Dendritic cell treated with granulocyte-macrophage colony-stimulating factor and Interleukin-4, amounts not matched to agents 40 ng/mL and 50 ng/mL, for 4 days (primary cell): ENCODE data around the gene MAP3K21.

Experiments
- H3K27ac Mint-ChIP-seq: one replicate; pipeline ENCODE4 v1.8.0; 2022; ENCODE audit warnings: mild to moderate bottlenecking, mixed read lengths
- H3K27me3 Mint-ChIP-seq: one replicate; pipeline ENCODE4 v1.8.0; 2022; ENCODE audit warnings: mild to moderate bottlenecking, mixed read lengths
- H3K36me3 Mint-ChIP-seq: one replicate; pipeline ENCODE4 v1.8.0; 2022; ENCODE audit warnings: low read depth, mixed read lengths
- H3K4me1 Mint-ChIP-seq: one replicate; pipeline ENCODE4 v1.8.0; 2022; ENCODE audit warnings: low read depth, mixed read lengths
- H3K4me3 Mint-ChIP-seq: one replicate; pipeline ENCODE4 v1.8.0; 2022; ENCODE audit warnings: mild to moderate bottlenecking, moderate library complexity, mixed read lengths
- H3K9me3 Mint-ChIP-seq: one replicate; pipeline ENCODE4 v1.8.0; 2022; ENCODE audit warnings: mixed read lengths
- intact Hi-C: fragments of 100-400 bp; cut with micrococcal nuclease; formaldehyde crosslinking; loops from one replicate; pipeline ENCODE4 v1.15.0; 2022

Gene MAP3K21

DNA sequence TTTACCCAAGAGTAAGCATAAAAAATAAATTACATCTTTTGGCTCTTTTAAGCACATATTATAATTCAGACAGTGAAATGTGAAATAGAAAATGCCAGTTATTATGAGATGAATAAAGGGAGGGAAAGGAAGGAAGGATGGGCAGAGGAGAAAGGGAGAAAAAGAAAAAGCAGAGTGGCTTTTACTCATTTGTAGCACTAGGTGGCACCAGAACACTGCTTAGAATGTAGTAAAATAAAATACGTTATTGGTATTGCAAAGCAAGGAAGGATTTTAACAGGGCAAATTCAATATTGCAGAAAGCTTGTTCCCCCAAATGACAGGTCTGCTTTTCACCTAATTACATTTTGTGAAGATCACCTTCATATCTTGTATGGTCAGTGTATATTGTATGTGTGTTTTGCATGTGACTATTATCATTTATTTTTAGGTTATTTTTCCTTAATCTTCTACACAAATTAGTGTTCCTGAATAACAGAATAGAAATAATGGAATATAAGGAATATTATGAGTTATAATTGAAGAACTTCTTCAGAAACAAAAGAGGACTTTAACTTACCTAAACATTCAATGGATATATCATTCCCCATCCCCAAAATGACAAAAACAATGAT, 22.9 kb upstream of the MAP3K21 start:
- intact Hi-C loops: loop anchor here (1.0 to 10.0 kb wide), 4 partner anchors 58 to 760 kb away; no protein-coding TSS in a partner anchor
- Mint-ChIP-seq H3K4me1 (no peaks in the 10 kb centered on the region), H3K27me3 (no peaks in the 10 kb centered on the region), H3K4me3 (no peak overlapping the region), H3K27ac (no peak overlapping the region), H3K36me3 (no peaks in the 10 kb centered on the region), H3K9me3 (no peaks in the 10 kb centered on the region)

GRCh38 chr1:233313434-233314155, 13.9 kb upstream of the MAP3K21 start:
- H3K9me3 Mint-ChIP-seq: no peaks in the 10 kb centered on the region
- H3K4me3 Mint-ChIP-seq: no peak overlapping the region
- intact Hi-C loops: no loop called here
- no peaks in the 10 kb centered on the region for H3K36me3 Mint-ChIP-seq
- no peaks in the 10 kb centered on the region for H3K4me1 Mint-ChIP-seq
- peaks cover 8% of the 10 kb centered on the region for H3K27me3 Mint-ChIP-seq
- H3K27ac Mint-ChIP-seq: no peak overlapping the region

- Mint-ChIP-seq H3K27me3 (peaks cover 13% of the 10 kb centered on the region), H3K9me3 (no peaks in the 10 kb centered on the region)
- intact Hi-C loops: no loop called here
These were observed 11.7 kb upstream of the MAP3K21 start for GRCh38 chr1:233315718-233316301.

GRCh38 chr1:233316473-233316872, 11.1 kb upstream of the MAP3K21 start:
- H3K27me3 Mint-ChIP-seq: peaks cover 13% of the 10 kb centered on the region
- H3K27ac Mint-ChIP-seq: no peak overlapping the region
- no peaks in the 10 kb centered on the region for H3K9me3 Mint-ChIP-seq
- no peak overlapping the region for H3K4me3 Mint-ChIP-seq
- no peaks in the 10 kb centered on the region for H3K36me3 Mint-ChIP-seq
- intact Hi-C loops: no loop called here
- H3K4me1 Mint-ChIP-seq: no peaks in the 10 kb centered on the region

More at GRCh38 chr1:233315718-233316301, 11.7 kb upstream of the MAP3K21 start:
- Mint-ChIP-seq H3K36me3 (no peaks in the 10 kb centered on the region), H3K4me3 (no peak overlapping the region), H3K4me1 (no peaks in the 10 kb centered on the region), H3K27ac (no peak overlapping the region)

- no peak overlapping the region for H3K4me3 Mint-ChIP-seq
- H3K27me3 Mint-ChIP-seq: peaks cover 18% of the 10 kb centered on the region
- no peaks in the 10 kb centered on the region for H3K4me1 Mint-ChIP-seq
- no peaks in the 10 kb centered on the region for H3K9me3 Mint-ChIP-seq
- intact Hi-C loops: no loop called here
- no peaks in the 10 kb centered on the region for H3K36me3 Mint-ChIP-seq
- no peak overlapping the region for H3K27ac Mint-ChIP-seq
These were observed 8.3 kb upstream of the MAP3K21 start for GRCh38 chr1:233319272-233319671.

- intact Hi-C loops: no loop called here
- Mint-ChIP-seq H3K36me3 (no peaks in the 10 kb centered on the region), H3K9me3 (no peaks in the 10 kb centered on the region), H3K27ac (no peak overlapping the region), H3K4me3 (no peak overlapping the region), H3K27me3 (peaks cover 18% of the 10 kb centered on the region), H3K4me1 (no peaks in the 10 kb centered on the region)
These were observed 7.5 kb upstream of the MAP3K21 start for GRCh38 chr1:233320023-233320422.

DNA sequence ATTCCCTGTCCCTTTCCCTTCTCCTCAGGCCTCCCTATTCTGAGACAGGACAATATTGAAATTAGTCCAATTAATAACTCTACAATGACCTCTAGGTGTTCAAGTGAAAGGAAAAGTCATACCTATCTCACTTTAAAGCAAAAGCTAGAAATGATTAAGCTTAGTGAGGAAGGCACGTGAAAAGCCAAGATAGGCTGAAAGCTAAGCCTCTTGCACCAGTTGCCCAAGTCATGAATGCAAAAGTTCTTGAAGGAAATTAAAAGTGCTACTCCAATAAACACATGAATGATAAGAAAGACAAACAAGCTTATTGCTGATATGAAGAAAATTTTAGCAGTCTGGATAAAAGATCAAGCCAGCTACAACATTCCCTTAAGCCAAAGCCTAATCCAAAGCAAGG, 3.8 kb upstream of the MAP3K21 start:
- Mint-ChIP-seq H3K9me3 (no peaks in the 10 kb centered on the region), H3K27me3 (peaks cover 14% of the 10 kb centered on the region), H3K36me3 (no peaks in the 10 kb centered on the region), H3K27ac (no peak overlapping the region), H3K4me1 (peaks cover 7% of the 10 kb centered on the region), H3K4me3 (no peak overlapping the region)
- intact Hi-C loops: no loop called here

GRCh38 chr1:233326319-233326718, 1.2 kb upstream of the MAP3K21 start:
- intact Hi-C loops: loop anchor here (2.0 kb wide), 1 partner anchor 30 kb away; no protein-coding TSS in a partner anchor
- peaks cover 18% of the 10 kb centered on the region for H3K4me1 Mint-ChIP-seq
- H3K9me3 Mint-ChIP-seq: no peaks in the 10 kb centered on the region
- H3K4me3 Mint-ChIP-seq: no peak overlapping the region
- peak overlapping the region; percentile 71 for H3K27ac Mint-ChIP-seq
- no peaks in the 10 kb centered on the region for H3K36me3 Mint-ChIP-seq
- peaks cover 18% of the 10 kb centered on the region for H3K27me3 Mint-ChIP-seq

- Mint-ChIP-seq H3K4me1 (peaks cover 21% of the 10 kb centered on the region), H3K9me3 (no peaks in the 10 kb centered on the region), H3K27ac (peak overlapping the region; percentile 71), H3K4me3 (peak overlapping the region; percentile 71), H3K27me3 (peaks cover 17% of the 10 kb centered on the region), H3K36me3 (no peaks in the 10 kb centered on the region)
- intact Hi-C loops: loop anchor here (2.0 kb wide), 1 partner anchor 30 kb away; no protein-coding TSS in a partner anchor
These were observed 493 bp upstream of the MAP3K21 start for GRCh38 chr1:233326811-233327650.

DNA sequence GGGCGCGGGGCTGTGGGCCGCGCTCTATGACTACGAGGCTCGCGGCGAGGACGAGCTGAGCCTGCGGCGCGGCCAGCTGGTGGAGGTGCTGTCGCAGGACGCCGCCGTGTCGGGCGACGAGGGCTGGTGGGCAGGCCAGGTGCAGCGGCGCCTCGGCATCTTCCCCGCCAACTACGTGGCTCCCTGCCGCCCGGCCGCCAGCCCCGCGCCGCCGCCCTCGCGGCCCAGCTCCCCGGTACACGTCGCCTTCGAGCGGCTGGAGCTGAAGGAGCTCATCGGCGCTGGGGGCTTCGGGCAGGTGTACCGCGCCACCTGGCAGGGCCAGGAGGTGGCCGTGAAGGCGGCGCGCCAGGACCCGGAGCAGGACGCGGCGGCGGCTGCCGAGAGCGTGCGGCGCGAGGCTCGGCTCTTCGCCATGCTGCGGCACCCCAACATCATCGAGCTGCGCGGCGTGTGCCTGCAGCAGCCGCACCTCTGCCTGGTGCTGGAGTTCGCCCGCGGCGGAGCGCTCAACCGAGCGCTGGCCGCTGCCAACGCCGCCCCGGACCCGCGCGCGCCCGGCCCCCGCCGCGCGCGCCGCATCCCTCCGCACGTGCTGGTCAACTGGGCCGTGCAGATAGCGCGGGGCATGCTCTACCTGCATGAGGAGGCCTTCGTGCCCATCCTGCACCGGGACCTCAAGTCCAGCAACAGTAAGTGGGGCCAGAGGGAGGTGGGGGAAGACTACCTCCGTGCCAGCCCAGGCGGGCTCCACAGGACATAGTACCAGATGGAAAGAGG, 808 bp downstream of the MAP3K21 start:
- Mint-ChIP-seq H3K27ac (peak overlapping the region; percentile 53), H3K4me3 (peak overlapping the region; percentile 73), H3K27me3 (peaks cover 12% of the 10 kb centered on the region), H3K4me1 (peaks cover 30% of the 10 kb centered on the region), H3K9me3 (no peaks in the 10 kb centered on the region), H3K36me3 (no peaks in the 10 kb centered on the region)
- intact Hi-C loops: no loop called here

DNA sequence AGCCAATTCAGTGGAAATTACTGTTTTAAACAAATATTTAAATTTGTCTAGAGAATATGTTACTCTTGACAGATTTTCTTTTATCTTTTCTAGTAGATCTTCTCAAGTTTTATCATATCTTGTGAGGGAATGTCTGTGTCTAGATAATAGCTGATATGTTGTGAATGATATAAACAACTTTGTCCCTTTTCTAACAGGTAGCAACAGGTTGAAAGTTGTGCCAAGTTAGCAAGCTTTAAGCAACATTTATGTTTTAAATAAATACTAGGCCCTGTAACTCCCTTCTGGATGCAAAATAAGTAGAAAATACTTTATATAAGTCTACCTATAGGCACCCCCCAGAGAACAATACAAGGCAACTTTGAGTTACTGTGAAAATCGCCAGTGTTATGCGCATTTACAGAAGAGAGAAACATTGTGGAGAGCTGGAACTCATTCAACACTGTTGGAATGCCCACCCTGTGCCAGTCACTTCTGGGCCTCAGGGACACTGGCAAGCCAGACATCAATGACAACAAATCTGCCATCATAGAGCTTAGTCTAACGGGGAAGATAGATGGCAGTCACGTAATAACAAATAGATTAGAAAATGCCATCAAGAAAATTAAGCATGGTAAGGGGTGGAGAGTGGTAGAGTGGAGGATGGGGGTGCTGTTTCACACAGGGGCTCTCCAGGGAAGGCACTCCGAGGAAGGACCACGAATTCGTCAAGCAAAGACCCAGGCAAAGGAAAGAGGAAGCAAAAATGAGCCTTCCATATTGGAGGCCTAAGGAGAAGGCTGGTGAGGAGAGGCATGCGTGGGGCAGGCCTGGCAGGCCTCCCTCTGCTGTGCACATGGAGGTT, 4.4 kb downstream of the MAP3K21 start:
- Mint-ChIP-seq H3K27ac (peak overlapping the region; percentile 12), H3K4me3 (peak overlapping the region; percentile 21), H3K4me1 (peaks cover 40% of the 10 kb centered on the region), H3K9me3 (no peaks in the 10 kb centered on the region), H3K36me3 (no peaks in the 10 kb centered on the region), H3K27me3 (peaks cover 10% of the 10 kb centered on the region)
- intact Hi-C loops: no loop called here

GRCh38 chr1:233333086-233333485, 5.6 kb downstream of the MAP3K21 start:
- Mint-ChIP-seq H3K36me3 (no peaks in the 10 kb centered on the region), H3K4me3 (no peak overlapping the region), H3K27me3 (peaks cover 10% of the 10 kb centered on the region), H3K27ac (peak overlapping the region; percentile 26), H3K9me3 (no peaks in the 10 kb centered on the region), H3K4me1 (peaks cover 39% of the 10 kb centered on the region)
- intact Hi-C loops: no loop called here
